H1 (cell line): ENCODE measurements around the gene IGFBP4. TPM values are rescaled to one million over a fixed set of nuclear protein-coding genes. Genes with fewer than 3 reads are reported as not detected.

ENCODE experiments used
- CTCF ChIA-PET: fragments of 300-600 bp; sonication (Branson Sonifier 250); formaldehyde crosslinking; loops from one replicate; lab custom pipeline; 2021; ENCODE audit not compliant: partially characterized antibody; lab: Charles Lee
- POLR2A ChIA-PET: fragments of 300-600 bp; sonication (Branson Sonifier 250); formaldehyde crosslinking; loops from one replicate; lab custom pipeline; 2021; ENCODE audit warnings: inconsistent platforms; ENCODE audit not compliant: partially characterized antibody; lab: Charles Lee
- DNase-seq, 2 experiments: peaks; one replicate each; pipeline versions ENCODE4 v3.0.0 to v3.0.0-alpha.2; 2010 to 2022; ENCODE audit warnings: low spot score in 2 of 2, low read depth in 1 of 2, mixed read lengths in 1 of 2
- FAIRE-seq: peaks from 2 replicates; lab custom pipeline; 2011; peaks lifted over from hg19 to GRCh38; lab: Jason Lieb, UNC
- H2AFZ ChIP-seq: 2 replicates; pipeline ENCODE4 v1.8.1; 2012; ENCODE audit warnings: low read length, inconsistent platforms
- H2AK5ac ChIP-seq: 2 replicates; pipeline ENCODE4 v1.6.1; 2013; ENCODE audit warnings: low read depth, low read length
- H2BK120ac ChIP-seq: replicated peaks from 2 replicates; pipeline ENCODE3; 2013; ENCODE audit warnings: low read depth, low read length, inconsistent platforms
- H2BK12ac ChIP-seq: 2 replicates; pipeline ENCODE4 v1.6.1; 2013; ENCODE audit warnings: low read depth, low read length
- H2BK15ac ChIP-seq: 2 replicates; pipeline ENCODE4 v1.6.1; 2013; ENCODE audit warnings: low read length
- H2BK20ac ChIP-seq: 2 replicates; pipeline ENCODE4 v1.6.1; 2013; ENCODE audit warnings: low read length
- H2BK5ac ChIP-seq: 2 replicates; pipeline ENCODE4 v1.6.1; 2013; ENCODE audit warnings: low read depth, low read length
- H3K14ac ChIP-seq: 2 replicates; pipeline ENCODE4 v1.6.1; 2013; ENCODE audit warnings: inconsistent platforms; ENCODE audit not compliant: insufficient read length
- H3K18ac ChIP-seq: 2 replicates; pipeline ENCODE4 v1.6.1; 2013; ENCODE audit warnings: low read length; ENCODE audit errors: extremely low read depth
- H3K23ac ChIP-seq: 2 replicates; pipeline ENCODE4 v1.6.1; 2013; ENCODE audit warnings: inconsistent platforms; ENCODE audit not compliant: insufficient read length
- H3K23me2 ChIP-seq: 2 replicates; pipeline ENCODE4 v1.6.1; 2013; ENCODE audit warnings: low read depth, low read length
- H3K27ac ChIP-seq: 2 replicates; pipeline ENCODE4 v1.6.1; 2011; ENCODE audit warnings: low read depth, low read length, inconsistent platforms
- H3K27me3 ChIP-seq, 4 experiments: replicated peaks in 1 of 4; 1 replicate in 1 of 4; 2 replicates in 3 of 4; pipeline versions ENCODE4 v1.6.1 to v1.8.1; 2011 to 2013; ENCODE audit warnings: low read length in 3 of 4, mild to moderate bottlenecking in 3 of 4, inconsistent platforms in 2 of 4, mixed read lengths in 2 of 4, moderate library complexity in 1 of 4; ENCODE audit not compliant: control insufficient read depth in 3 of 4, insufficient read depth in 3 of 4; ENCODE audit errors: extremely low read depth in 1 of 4
- H3K36me3 ChIP-seq, 4 experiments: 2 replicates each; pipeline versions ENCODE4 v1.6.1 to v1.8.1; 2011 to 2013; ENCODE audit warnings: mild to moderate bottlenecking in 4 of 4, low read length in 3 of 4, moderate library complexity in 2 of 4, control low read depth in 1 of 4, inconsistent platforms in 1 of 4; ENCODE audit not compliant: insufficient read depth in 4 of 4, control insufficient read depth in 2 of 4
- H3K4ac ChIP-seq: replicated peaks from 2 replicates; pipeline ENCODE3; 2013; ENCODE audit warnings: low read length, low read depth, mixed read lengths, inconsistent platforms; ENCODE audit not compliant: insufficient read length
- H3K4me1 ChIP-seq, 4 experiments: replicated peaks in 1 of 4; 1 replicate in 1 of 4; 2 replicates in 3 of 4; pipeline versions ENCODE4 v1.6.1 to v1.8.1; 2011 to 2013; ENCODE audit warnings: low read length in 3 of 4, inconsistent platforms in 2 of 4, mixed read lengths in 1 of 4; ENCODE audit not compliant: insufficient read depth in 4 of 4, control insufficient read depth in 3 of 4
- H3K4me2 ChIP-seq, 2 experiments: 2 replicates each; pipeline versions ENCODE4 v1.6.1 to v1.8.1; 2011 to 2013; ENCODE audit warnings: low read depth in 2 of 2, low read length in 2 of 2, control low read depth in 1 of 2, inconsistent platforms in 1 of 2, mild to moderate bottlenecking in 1 of 2; ENCODE audit not compliant: insufficient read depth in 1 of 2
- H3K4me3 ChIP-seq, 4 experiments: fragments of 200-600, 300-600 bp in 1 of 4; sonication (generic), shearing (Covaris generic), sonication (Bioruptor Twin) in 1 of 4; 2 replicates each; pipeline versions ENCODE4 v1.5.1 to v1.8.1; 2011 to 2016; ENCODE audit warnings: low read length in 4 of 4, low read depth in 3 of 4, control low read depth in 2 of 4, inconsistent platforms in 2 of 4, mild to moderate bottlenecking in 2 of 4, mixed read lengths in 1 of 4, moderate library complexity in 1 of 4; ENCODE audit not compliant: insufficient read depth in 2 of 4; ENCODE audit errors: extremely low read depth in 1 of 4
- H3K56ac ChIP-seq: replicated peaks from 2 replicates; pipeline ENCODE3; 2013; ENCODE audit warnings: low read depth, mild to moderate bottlenecking, mixed read lengths, low read length, inconsistent platforms; ENCODE audit not compliant: insufficient read length
- H3K79me1 ChIP-seq: 2 replicates; pipeline ENCODE4 v1.6.1; 2013; ENCODE audit warnings: low read depth, low read length, control low read depth
- H3K79me2 ChIP-seq, 2 experiments: 2 replicates each; pipeline versions ENCODE4 v1.6.1 to v1.8.1; 2012 to 2013; ENCODE audit warnings: low read length in 2 of 2, mild to moderate bottlenecking in 2 of 2, inconsistent platforms in 1 of 2; ENCODE audit not compliant: insufficient read depth in 2 of 2, control insufficient read depth in 1 of 2
- H3K9ac ChIP-seq, 4 experiments: replicated peaks in 1 of 4; 1 replicate in 1 of 4; 2 replicates in 3 of 4; pipeline versions ENCODE4 v1.6.1 to v1.8.1; 2011 to 2013; ENCODE audit warnings: low read depth in 3 of 4, low read length in 3 of 4, control low read depth in 2 of 4, mild to moderate bottlenecking in 2 of 4, moderate library complexity in 2 of 4, inconsistent platforms in 1 of 4; ENCODE audit errors: extremely low read depth in 1 of 4
- H3K9me3 ChIP-seq, 2 experiments: 2 replicates each; pipeline versions ENCODE4 v1.6.1 to v1.8.1; 2012 to 2013; ENCODE audit warnings: mild to moderate bottlenecking in 2 of 2, moderate library complexity in 2 of 2, control low read depth in 1 of 2, inconsistent platforms in 1 of 2, low read depth in 1 of 2, low read length in 1 of 2, mixed read lengths in 1 of 2; ENCODE audit not compliant: insufficient read depth in 2 of 2
- H4K20me1 ChIP-seq, 2 experiments: replicated peaks in 1 of 2; 2 replicates each; pipeline versions ENCODE3 to v1.8.1; 2011 to 2013; ENCODE audit warnings: inconsistent platforms in 2 of 2, low read length in 2 of 2, mild to moderate bottlenecking in 1 of 2; ENCODE audit not compliant: insufficient read depth in 2 of 2, control insufficient read depth in 1 of 2
- H4K5ac ChIP-seq: 2 replicates; pipeline ENCODE4 v1.6.1; 2013; ENCODE audit warnings: low read length, low read depth, mixed read lengths, inconsistent platforms; ENCODE audit not compliant: insufficient read length
- H4K8ac ChIP-seq: 2 replicates; pipeline ENCODE4 v1.8.0; 2013; ENCODE audit warnings: mild to moderate bottlenecking, moderate library complexity, low read length, inconsistent platforms; ENCODE audit not compliant: insufficient read depth; ENCODE audit errors: extremely low read depth
- H4K91ac ChIP-seq: replicated peaks from 2 replicates; pipeline ENCODE3; 2013; ENCODE audit warnings: low read length, mixed read lengths, inconsistent platforms; ENCODE audit not compliant: insufficient read length
- KDM1A ChIP-seq: fragments of 200-600, 300-600 bp; sonication (generic); IDR thresholded peaks from 2 replicates; pipeline ENCODE4 v1.7.1; 2016; ENCODE audit warnings: mild to moderate bottlenecking, low read length, borderline replicate concordance
- WGBS, 2 experiments: shearing (Covaris generic) in 1 of 2; methylation state at CpG; one replicate each; pipeline versions ENCODE4 v1.1.6 to v1.1.7; 2013 to 2015; ENCODE audit warnings: low lambda C conversion rate in 2 of 2, mixed read lengths in 2 of 2, inconsistent platforms in 1 of 2, low coverage in 1 of 2, missing lambda C conversion rate in 1 of 2; ENCODE audit not compliant: insufficient replicate concordance in 2 of 2, insufficient coverage in 1 of 2, insufficient read length in 1 of 2; ENCODE audit errors: extremely low coverage in 1 of 2, missing lambda C conversion rate in 1 of 2; 5-methylcytosine and 5-hydroxymethylcytosine counted together
- polyA plus RNA-seq, 7 experiments: library from polyadenylated mRNA; depleted of rRNA in 3 of 7; stranded (reverse) in 5 of 7; unstranded in 2 of 7; fragments of >200 nt in 5 of 7; fragments of 200-250 nt in 2 of 7; gene quantifications; 1 replicate in 5 of 7; 2 replicates in 1 of 7; 4 replicates in 1 of 7; pipeline versions ENCODE4 v1.2.1 to v1.2.3, GENCODE V29; 2011 to 2013; ENCODE audit warnings: missing spikeins in 2 of 7, mixed read lengths in 2 of 7
- total RNA-seq: library from RNA; stranded (reverse); fragmentation: NEBNext Ultra II Directional; extraction: Animal tissue kit (Norgen Biotek cat#: 25700); gene quantifications from 2 replicates; pipeline ENCODE4 v1.2.1, GENCODE V29; 2021

IGFBP4 gene
- total and polyA plus RNA-seq, 2 of the 8 experiments (the other 6 are each of a cell fraction or from before 2014, with no cell fraction given), result 85.5 to 105 TPM

DNA sequence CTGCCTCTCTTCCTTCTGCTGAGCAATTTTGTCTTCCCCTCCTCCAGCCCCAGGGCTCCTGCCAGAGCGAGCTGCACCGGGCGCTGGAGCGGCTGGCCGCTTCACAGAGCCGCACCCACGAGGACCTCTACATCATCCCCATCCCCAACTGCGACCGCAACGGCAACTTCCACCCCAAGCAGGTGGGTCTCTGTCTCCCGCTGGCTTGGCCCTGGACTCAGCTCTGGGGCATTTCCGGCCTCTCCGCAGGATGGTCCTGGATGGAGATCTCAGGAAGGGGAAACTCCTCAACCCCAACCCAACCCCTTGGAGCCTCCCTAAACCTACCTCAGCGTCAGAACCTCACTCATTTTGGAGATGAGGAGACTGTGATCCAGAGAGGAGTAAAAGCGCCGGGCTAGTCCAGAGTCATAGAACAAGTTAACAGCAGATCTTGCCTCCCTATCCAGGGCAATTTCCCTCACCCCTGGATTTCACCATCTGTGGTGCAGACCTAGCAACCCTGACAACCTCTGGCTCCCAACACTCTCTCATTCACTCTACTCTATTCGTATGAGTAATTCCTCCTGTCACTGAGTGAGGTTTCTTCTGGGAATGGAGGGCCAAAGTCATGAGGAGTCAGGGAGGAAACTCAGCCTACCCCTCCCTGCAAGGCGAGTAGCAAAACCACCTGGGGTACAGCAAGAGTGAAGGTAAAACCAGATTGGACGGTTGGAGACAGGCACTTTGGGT, 10.8 kb downstream of the IGFBP4 start:
- Histone ChIP-seq H2BK5ac (no peak overlapping the region), H2BK20ac (no peak overlapping the region), H3K79me1 (no peaks in the 10 kb centered on the region), H2BK15ac (no peak overlapping the region), H2AFZ (no peak overlapping the region), H3K56ac (no peak overlapping the region), H3K4ac (no peak overlapping the region), H3K14ac (no peak overlapping the region), H2BK12ac (no peak overlapping the region), H4K91ac (no peak overlapping the region), H4K5ac (no peak overlapping the region), H3K79me2 (peaks cover 0 to 13% of the 10 kb centered on the region in 2 experiments; a peak in 3 of 4 replicates), H3K4me1 (peaks cover 0 to 8% (median 6%) of the 10 kb centered on the region in 4 experiments; a peak in 5 of 7 replicates), H3K4me2 (no peak overlapping the region), H3K27me3 (no peaks in the 10 kb centered on the region), H3K4me3 (no peak overlapping the region), H3K18ac (no peak overlapping the region), H3K23me2 (no peaks in the 10 kb centered on the region; the same call in 1 of the 2 replicates), H3K9me3 (no peaks in the 10 kb centered on the region), H4K20me1 (peaks cover 0 to 2% of the 10 kb centered on the region in 2 experiments), H3K9ac (no peak overlapping the region), H2AK5ac (no peak overlapping the region), H3K23ac (no peak overlapping the region), H3K36me3 (peaks cover 6 to 26% (median 10%) of the 10 kb centered on the region in 4 experiments; a peak in 7 of 8 replicates), H3K27ac (no peak overlapping the region), H2BK120ac (no peak overlapping the region), H4K8ac (no peak overlapping the region)
- DNase-seq (no peak), FAIRE-seq (no peak)
- ChIA-PET CTCF (interaction anchor here (0.6 to 34.1 kb wide), 8 partner anchors 5 to 77 kb away, joined by 3 to 739 read pairs (median 4); partner anchors contain the start of gene IGFBP4), POLR2A (interaction anchor here (1.7 to 1.9 kb wide), 2 partner anchors 8 to 36 kb away, joined by 4 to 5 read pairs; partner anchors contain the start of gene TOP2A)
- 90% methylated on average over 19 of the region's 19 CpGs; no CpG with 5 or more reads in 1 of the 2 experiments for WGBS, 2 experiments
- TF ChIP-seq KDM1A, result no peak
